ENCODE data around the gene ACP2. TPM values are rescaled to one million over a fixed set of nuclear protein-coding genes. Genes with fewer than 3 reads are reported as not detected.

ACP2 gene
- total and polyA plus RNA-seq, 9 of the 15 experiments (the other 6 are each of a cell fraction or from before 2014, with no cell fraction given), result 1.9 to 20.0 (median 11.6) TPM

- H3K9ac ChIP-seq (ENCODE audit: insufficient read depth in 1 of 2, low read depth in 2 of 2, low read length in 2 of 2), result peak overlapping the region in 1 of 2 experiments; percentile 64; a peak in 1 of 4 replicates
Measured at GRCh38 chr11:47253660-47254059, 5.0 kb upstream of the ACP2 start.

More at GRCh38 chr11:47253660-47254059, 5.0 kb upstream of the ACP2 start:
- H3K27ac ChIP-seq (ENCODE audit: extremely low read depth, low read depth, low read length), result no peak overlapping the region
- ATAC-seq (no peak), DNase-seq (ENCODE audit: extremely low read depth in 1 of 4, low spot score in 3 of 4) (no peak), FAIRE-seq (no peak)
- H3K79me2 ChIP-seq (ENCODE audit: control insufficient read depth, insufficient read depth, low read length), result peaks cover 19% of the 10 kb centered on the region
- no peak overlapping the region for H3K4me3 ChIP-seq
- H3K9me3 ChIP-seq (replicated peaks; ENCODE audit: control insufficient read depth, insufficient read depth, low read depth, low read length), result no peaks in the 10 kb centered on the region
- H3K27me3 ChIP-seq (ENCODE audit: control insufficient read depth in 2 of 2, insufficient read depth in 2 of 2, low read length in 2 of 2), result no peaks in the 10 kb centered on the region
- 50% methylated on average over 2 of the region's 2 CpGs for WGBS (ENCODE audit: insufficient coverage, low coverage, missing lambda C conversion rate)
- H4K20me1 ChIP-seq (replicated peaks; ENCODE audit: control insufficient read depth, insufficient read depth, low read length), result no peaks in the 10 kb centered on the region
- POLR2A ChIA-PET, result interaction anchor here (1.7 kb wide), 1 partner anchor 39 kb away, joined by 3 read pairs; the partner anchor contains the start of gene DDB2
- peaks cover 31 to 34% of the 10 kb centered on the region in 2 experiments for H3K4me1 ChIP-seq (replicated peaks in 1 of 2; ENCODE audit: control insufficient read depth in 2 of 2, insufficient read depth in 2 of 2, low read length in 2 of 2)
- H3K9me1 ChIP-seq (ENCODE audit: control insufficient read depth, insufficient read depth, low read length), result no peaks in the 10 kb centered on the region
- CTCF ChIA-PET (ENCODE audit: low intra/inter-chr PET ratio), result no interaction called here
- H3K36me3 ChIP-seq (ENCODE audit: control insufficient read depth, insufficient read depth, low read length), result no peaks in the 10 kb centered on the region
- no peak for TF ChIP-seq PREB (CRISPR knock-in tag; IDR thresholded peaks at IDR 0.05)
- TF ChIP-seq FOXA1 (IDR thresholded peaks at IDR 0.05; ENCODE audit: borderline replicate concordance), result no peak
- TF ChIP-seq MBD2 (IDR thresholded peaks at IDR 0.05; ENCODE audit: borderline replicate concordance, low read depth), result no peak
- no peak for TF ChIP-seq CBX5 (IDR thresholded peaks at IDR 0.05; ENCODE audit: borderline replicate concordance, low read depth)
- TF ChIP-seq PTRF (tag; IDR thresholded peaks at IDR 0.05), result no peak
- no peak for TF ChIP-seq NFE2L1 (tag; IDR thresholded peaks at IDR 0.05; ENCODE audit: borderline replicate concordance, low read depth)
- intact Hi-C loops (cut with micrococcal nuclease) (no loop called here), in situ Hi-C loops (cut with MboI) (no loop called here)
- no TSS peak for BruUV-seq (replicated peaks)
- H2AFZ ChIP-seq (ENCODE audit: low read depth, low read length), result no peak overlapping the region
- no peak overlapping the region for H3K4me2 ChIP-seq (ENCODE audit: insufficient read depth, low read length)

Data from K562 (cell line).